HEK293 (cell line): ENCODE data around the gene GHDC.

Experiments used
- CTCF ChIA-PET: fragments of 350-600 bp; formaldehyde crosslinking; extraction: SDS; loops from one replicate; lab custom pipeline; 2021; ENCODE audit warnings: antibody characterized with exemption; lab: Yijun Ruan, JAX
- POLR2A ChIA-PET: fragments of 300-600 bp; formaldehyde crosslinking; extraction: SDS; loops from one replicate; lab custom pipeline; 2020; ENCODE audit warnings: antibody characterized with exemption, inconsistent platforms; lab: Yijun Ruan, JAX
- H3K27ac ChIP-seq: fragments of 200-500 bp; sonication (Bioruptor generic); 2 replicates; pipeline ENCODE4 v1.5.1; 2014; ENCODE audit warnings: low read depth, low read length, control low read depth, inconsistent platforms; ENCODE audit errors: extremely low read depth
- H3K36me3 ChIP-seq, 2 experiments: fragments of 200-500 bp in 1 of 2; sonication (Bioruptor generic) in 1 of 2; 1 replicate in 1 of 2; 2 replicates in 1 of 2; pipeline ENCODE4 v1.5.1; 2014 to 2017; ENCODE audit warnings: inconsistent platforms in 2 of 2, low read length in 2 of 2; ENCODE audit not compliant: control insufficient read depth in 2 of 2, insufficient read depth in 1 of 2
- H3K4me1 ChIP-seq: fragments of 200-500 bp; sonication (Bioruptor generic); 2 replicates; pipeline ENCODE4 v1.5.1; 2014; ENCODE audit warnings: mild to moderate bottlenecking, low read length, inconsistent platforms; ENCODE audit not compliant: control insufficient read depth, insufficient read depth
- H3K4me3 ChIP-seq: 2 replicates; pipeline ENCODE4 v1.5.1; 2011; ENCODE audit warnings: low read depth, mild to moderate bottlenecking, control low read depth, low read length, moderate library complexity
- H3K9me3 ChIP-seq: fragments of 200-500 bp; sonication (Bioruptor generic); 2 replicates; pipeline ENCODE4 v1.5.1; 2014; ENCODE audit warnings: low read depth, low read length, inconsistent platforms; ENCODE audit not compliant: control insufficient read depth, insufficient read depth
- BCL11A ChIP-seq: fragments of 450-650 bp; formaldehyde crosslinking; IDR thresholded peaks from 2 replicates; pipeline ENCODE4 v1.5.1; 2016; ENCODE audit warnings: low read depth, missing biosample characterization, missing genetic modification characterization
- INSM2 ChIP-seq: fragments of 450-650 bp; formaldehyde crosslinking; IDR thresholded peaks from 2 replicates; pipeline ENCODE4 v1.5.1; 2016; ENCODE audit warnings: missing biosample characterization, missing genetic modification characterization
- KLF10 ChIP-seq: fragments of 450-650 bp; IDR thresholded peaks from 2 replicates; pipeline ENCODE4 v1.5.1; 2018; ENCODE audit warnings: missing biosample characterization, mild to moderate bottlenecking, missing genetic modification characterization
- MZF1 ChIP-seq: fragments of 450-650 bp; formaldehyde crosslinking; IDR thresholded peaks from 2 replicates; pipeline ENCODE4 v1.5.1; 2017; ENCODE audit warnings: missing biosample characterization, missing genetic modification characterization, borderline replicate concordance
- SP3 ChIP-seq: fragments of 450-650 bp; formaldehyde crosslinking; IDR thresholded peaks from 2 replicates; pipeline ENCODE4 v1.5.1; 2016; ENCODE audit warnings: missing biosample characterization, missing genetic modification characterization
- ZBTB20 ChIP-seq: fragments of 450-650 bp; formaldehyde crosslinking; IDR thresholded peaks from 2 replicates; pipeline ENCODE4 v1.5.1; 2016; ENCODE audit warnings: missing biosample characterization, missing genetic modification characterization
- ZBTB8A ChIP-seq: fragments of 450-650 bp; formaldehyde crosslinking; IDR thresholded peaks from 2 replicates; pipeline ENCODE4 v1.5.1; 2016; ENCODE audit warnings: missing biosample characterization, missing genetic modification characterization
- ZNF121 ChIP-seq: fragments of 450-650 bp; formaldehyde crosslinking; IDR thresholded peaks from 2 replicates; pipeline ENCODE4 v1.5.1; 2016; ENCODE audit warnings: missing biosample characterization, missing genetic modification characterization
- ZNF175 ChIP-seq: fragments of 450-650 bp; formaldehyde crosslinking; IDR thresholded peaks from 2 replicates; pipeline ENCODE4 v1.5.1; 2016; ENCODE audit warnings: missing biosample characterization, missing genetic modification characterization
- ZNF214 ChIP-seq: fragments of 450-650 bp; formaldehyde crosslinking; IDR thresholded peaks from 2 replicates; pipeline ENCODE4 v1.5.1; 2017; ENCODE audit warnings: missing biosample characterization, mild to moderate bottlenecking, missing genetic modification characterization, borderline replicate concordance
- ZNF350 ChIP-seq: fragments of 450-650 bp; formaldehyde crosslinking; IDR thresholded peaks from 2 replicates; pipeline ENCODE4 v1.5.0; 2017; ENCODE audit warnings: missing biosample characterization, mild to moderate bottlenecking, missing genetic modification characterization
- ZNF521 ChIP-seq: fragments of 450-650 bp; formaldehyde crosslinking; IDR thresholded peaks from 2 replicates; pipeline ENCODE4 v1.5.1; 2017; ENCODE audit warnings: missing biosample characterization, mild to moderate bottlenecking, missing genetic modification characterization
- ZNF664 ChIP-seq: fragments of 450-650 bp; formaldehyde crosslinking; IDR thresholded peaks from 2 replicates; pipeline ENCODE4 v1.5.1; 2016; ENCODE audit warnings: missing biosample characterization, missing genetic modification characterization
- ZNF777 ChIP-seq: fragments of 450-650 bp; formaldehyde crosslinking; IDR thresholded peaks from 2 replicates; pipeline ENCODE4 v1.5.1; 2017; ENCODE audit warnings: missing biosample characterization, missing genetic modification characterization, borderline replicate concordance
- ZNF792 ChIP-seq: fragments of 450-650 bp; formaldehyde crosslinking; IDR thresholded peaks from 2 replicates; pipeline ENCODE4 v1.5.1; 2016; ENCODE audit warnings: missing biosample characterization, missing genetic modification characterization
- ZXDB ChIP-seq: fragments of 450-650 bp; formaldehyde crosslinking; IDR thresholded peaks from 2 replicates; pipeline ENCODE4 v1.5.1; 2016; ENCODE audit warnings: missing biosample characterization, missing genetic modification characterization
- TF ChIP-seq, protein P1 (sequence below): fragments of 450-650 bp; formaldehyde crosslinking; IDR thresholded peaks from 2 replicates; pipeline ENCODE4 v1.5.1; 2017; ENCODE audit warnings: missing biosample characterization, missing genetic modification characterization
- TF ChIP-seq, protein P2 (sequence below): fragments of 450-650 bp; formaldehyde crosslinking; IDR thresholded peaks from 2 replicates; pipeline ENCODE4 v1.5.1; 2016; ENCODE audit warnings: missing biosample characterization, missing genetic modification characterization
- TF ChIP-seq, protein P3 (sequence below): fragments of 450-650 bp; formaldehyde crosslinking; IDR thresholded peaks from 2 replicates; pipeline ENCODE4 v1.5.1; 2017; ENCODE audit warnings: missing biosample characterization, missing genetic modification characterization

GHDC gene

GRCh38 chr17:42159796-42160530 is 34.3 kb downstream of the GHDC start:
- H3K4me3 ChIP-seq: no peak overlapping the region
- no peaks in the 10 kb centered on the region for H3K36me3 ChIP-seq
- TF ChIP-seq ZNF777 (no peak), MZF1 (tag by site-specific recombination) (no peak), ZNF175 (tag by site-specific recombination) (no peak), KLF10 (no peak), ZBTB20 (tag by site-specific recombination) (no peak), ZXDB (tag by site-specific recombination) (no peak), ZBTB8A (tag by site-specific recombination) (no peak), ZNF521 (tag by site-specific recombination) (no peak), INSM2 (tag by site-specific recombination) (no peak), SP3 (tag by site-specific recombination) (no peak), BCL11A (tag by site-specific recombination) (no peak), ZNF121 (no peak), ZNF350 (tag by site-specific recombination) (no peak), ZNF214 (tag by site-specific recombination) (no peak), ZNF664 (tag by site-specific recombination) (no peak), ZNF792 (no peak)
- TF ChIP-seq, protein P1, sequence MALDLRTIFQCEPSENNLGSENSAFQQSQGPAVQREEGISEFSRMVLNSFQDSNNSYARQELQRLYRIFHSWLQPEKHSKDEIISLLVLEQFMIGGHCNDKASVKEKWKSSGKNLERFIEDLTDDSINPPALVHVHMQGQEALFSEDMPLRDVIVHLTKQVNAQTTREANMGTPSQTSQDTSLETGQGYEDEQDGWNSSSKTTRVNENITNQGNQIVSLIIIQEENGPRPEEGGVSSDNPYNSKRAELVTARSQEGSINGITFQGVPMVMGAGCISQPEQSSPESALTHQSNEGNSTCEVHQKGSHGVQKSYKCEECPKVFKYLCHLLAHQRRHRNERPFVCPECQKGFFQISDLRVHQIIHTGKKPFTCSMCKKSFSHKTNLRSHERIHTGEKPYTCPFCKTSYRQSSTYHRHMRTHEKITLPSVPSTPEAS (tag by site-specific recombination): no peak
- TF ChIP-seq, protein P2, sequence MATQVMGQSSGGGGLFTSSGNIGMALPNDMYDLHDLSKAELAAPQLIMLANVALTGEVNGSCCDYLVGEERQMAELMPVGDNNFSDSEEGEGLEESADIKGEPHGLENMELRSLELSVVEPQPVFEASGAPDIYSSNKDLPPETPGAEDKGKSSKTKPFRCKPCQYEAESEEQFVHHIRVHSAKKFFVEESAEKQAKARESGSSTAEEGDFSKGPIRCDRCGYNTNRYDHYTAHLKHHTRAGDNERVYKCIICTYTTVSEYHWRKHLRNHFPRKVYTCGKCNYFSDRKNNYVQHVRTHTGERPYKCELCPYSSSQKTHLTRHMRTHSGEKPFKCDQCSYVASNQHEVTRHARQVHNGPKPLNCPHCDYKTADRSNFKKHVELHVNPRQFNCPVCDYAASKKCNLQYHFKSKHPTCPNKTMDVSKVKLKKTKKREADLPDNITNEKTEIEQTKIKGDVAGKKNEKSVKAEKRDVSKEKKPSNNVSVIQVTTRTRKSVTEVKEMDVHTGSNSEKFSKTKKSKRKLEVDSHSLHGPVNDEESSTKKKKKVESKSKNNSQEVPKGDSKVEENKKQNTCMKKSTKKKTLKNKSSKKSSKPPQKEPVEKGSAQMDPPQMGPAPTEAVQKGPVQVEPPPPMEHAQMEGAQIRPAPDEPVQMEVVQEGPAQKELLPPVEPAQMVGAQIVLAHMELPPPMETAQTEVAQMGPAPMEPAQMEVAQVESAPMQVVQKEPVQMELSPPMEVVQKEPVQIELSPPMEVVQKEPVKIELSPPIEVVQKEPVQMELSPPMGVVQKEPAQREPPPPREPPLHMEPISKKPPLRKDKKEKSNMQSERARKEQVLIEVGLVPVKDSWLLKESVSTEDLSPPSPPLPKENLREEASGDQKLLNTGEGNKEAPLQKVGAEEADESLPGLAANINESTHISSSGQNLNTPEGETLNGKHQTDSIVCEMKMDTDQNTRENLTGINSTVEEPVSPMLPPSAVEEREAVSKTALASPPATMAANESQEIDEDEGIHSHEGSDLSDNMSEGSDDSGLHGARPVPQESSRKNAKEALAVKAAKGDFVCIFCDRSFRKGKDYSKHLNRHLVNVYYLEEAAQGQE (tag by site-specific recombination): no peak
- TF ChIP-seq, protein P3, sequence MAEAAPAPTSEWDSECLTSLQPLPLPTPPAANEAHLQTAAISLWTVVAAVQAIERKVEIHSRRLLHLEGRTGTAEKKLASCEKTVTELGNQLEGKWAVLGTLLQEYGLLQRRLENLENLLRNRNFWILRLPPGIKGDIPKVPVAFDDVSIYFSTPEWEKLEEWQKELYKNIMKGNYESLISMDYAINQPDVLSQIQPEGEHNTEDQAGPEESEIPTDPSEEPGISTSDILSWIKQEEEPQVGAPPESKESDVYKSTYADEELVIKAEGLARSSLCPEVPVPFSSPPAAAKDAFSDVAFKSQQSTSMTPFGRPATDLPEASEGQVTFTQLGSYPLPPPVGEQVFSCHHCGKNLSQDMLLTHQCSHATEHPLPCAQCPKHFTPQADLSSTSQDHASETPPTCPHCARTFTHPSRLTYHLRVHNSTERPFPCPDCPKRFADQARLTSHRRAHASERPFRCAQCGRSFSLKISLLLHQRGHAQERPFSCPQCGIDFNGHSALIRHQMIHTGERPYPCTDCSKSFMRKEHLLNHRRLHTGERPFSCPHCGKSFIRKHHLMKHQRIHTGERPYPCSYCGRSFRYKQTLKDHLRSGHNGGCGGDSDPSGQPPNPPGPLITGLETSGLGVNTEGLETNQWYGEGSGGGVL: no peak
- no peak overlapping the region for H3K27ac ChIP-seq
- POLR2A ChIA-PET: interaction anchor here (0.7 to 1.2 kb wide), 2 partner anchors 8 to 24 kb away, joined by 3 to 9 read pairs; no protein-coding TSS in a partner anchor
- CTCF ChIA-PET: interaction anchor here (0.6 to 1.9 kb wide), 6 partner anchors 15 to 251 kb away, joined by 3 to 6 read pairs (median 4); no protein-coding TSS in a partner anchor
- H3K4me1 ChIP-seq: no peaks in the 10 kb centered on the region
- no peaks in the 10 kb centered on the region for H3K9me3 ChIP-seq
